ENCODE results near the gene ABHD16B. TPM values are rescaled to one million over a fixed set of nuclear protein-coding genes. Genes with fewer than 3 reads are reported as not detected.
A peak's percentile ranks its signal among the peaks of the same experiment; 100 is the strongest.
"Not testable (repeated sequence)": the region's sequence is repeated elsewhere in the genome, so short reads cannot be mapped to it uniquely, and the experiment has no call there.

ABHD16B gene
- total RNA-seq, 1 donor from 2014 or later: not detected

DNA sequence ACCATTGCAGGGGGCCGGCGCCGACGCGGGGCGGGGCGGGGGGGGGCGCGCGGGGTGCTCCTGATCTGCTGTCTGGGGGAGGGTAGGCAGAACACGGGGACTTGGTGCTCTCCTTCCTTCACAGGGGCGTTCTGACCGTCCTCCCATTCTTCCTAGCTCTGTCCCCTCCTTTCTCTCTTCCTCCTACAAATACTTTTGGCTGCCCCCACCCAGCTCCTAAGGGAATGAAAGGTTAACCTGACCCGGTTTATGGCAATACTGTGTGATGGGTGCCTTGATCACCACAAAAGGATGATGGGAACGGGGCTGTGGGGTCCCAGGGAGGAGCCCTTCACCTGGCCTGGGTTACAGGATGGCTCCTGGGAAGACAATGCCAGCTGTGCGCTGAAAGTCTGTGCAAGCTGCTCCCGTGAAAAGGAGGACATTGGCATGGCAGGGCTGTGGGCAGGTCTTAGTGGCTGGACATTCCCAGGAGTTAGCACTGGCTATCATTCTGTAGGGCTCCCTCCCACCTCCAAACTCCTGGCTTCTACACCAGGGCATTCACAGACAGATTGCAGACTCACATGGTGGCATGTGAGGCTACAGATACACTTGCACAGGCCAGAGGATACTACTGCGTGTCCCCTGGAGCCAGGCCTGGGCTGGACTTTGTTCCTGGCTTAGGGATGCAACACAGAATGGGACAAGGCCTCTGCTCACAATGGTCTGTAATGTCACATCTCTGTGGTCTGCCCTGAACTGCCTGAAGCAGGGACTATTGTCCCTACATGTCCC, 1.9 kb downstream of the ABHD16B start:
- Histone ChIP-seq H3K36me3 (peaks cover 6 to 12% of the 10 kb centered on the region in 2 donors), H3K4me1 (peaks cover 0 to 30% of the 10 kb centered on the region in 2 donors), H3K27ac (peak overlapping the region; percentile 77 to 98), H3K9me3 (no peaks in the 10 kb centered on the region), H3K4me3 (peak overlapping the region; percentile 77 to 92), H3K27me3 (no peaks in the 10 kb centered on the region)
- no peak for DNase-seq (ENCODE audit: low spot score in 2 of 2)
- intact Hi-C loops (cut with DNase I): loop anchor here (10.0 kb wide), 1 partner anchor 1068 kb away; the partner anchor contains the start of gene MRGBP
- TF ChIP-seq, protein P1, sequence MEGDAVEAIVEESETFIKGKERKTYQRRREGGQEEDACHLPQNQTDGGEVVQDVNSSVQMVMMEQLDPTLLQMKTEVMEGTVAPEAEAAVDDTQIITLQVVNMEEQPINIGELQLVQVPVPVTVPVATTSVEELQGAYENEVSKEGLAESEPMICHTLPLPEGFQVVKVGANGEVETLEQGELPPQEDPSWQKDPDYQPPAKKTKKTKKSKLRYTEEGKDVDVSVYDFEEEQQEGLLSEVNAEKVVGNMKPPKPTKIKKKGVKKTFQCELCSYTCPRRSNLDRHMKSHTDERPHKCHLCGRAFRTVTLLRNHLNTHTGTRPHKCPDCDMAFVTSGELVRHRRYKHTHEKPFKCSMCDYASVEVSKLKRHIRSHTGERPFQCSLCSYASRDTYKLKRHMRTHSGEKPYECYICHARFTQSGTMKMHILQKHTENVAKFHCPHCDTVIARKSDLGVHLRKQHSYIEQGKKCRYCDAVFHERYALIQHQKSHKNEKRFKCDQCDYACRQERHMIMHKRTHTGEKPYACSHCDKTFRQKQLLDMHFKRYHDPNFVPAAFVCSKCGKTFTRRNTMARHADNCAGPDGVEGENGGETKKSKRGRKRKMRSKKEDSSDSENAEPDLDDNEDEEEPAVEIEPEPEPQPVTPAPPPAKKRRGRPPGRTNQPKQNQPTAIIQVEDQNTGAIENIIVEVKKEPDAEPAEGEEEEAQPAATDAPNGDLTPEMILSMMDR (IDR thresholded peaks at IDR 0.05): no peak

DNA sequence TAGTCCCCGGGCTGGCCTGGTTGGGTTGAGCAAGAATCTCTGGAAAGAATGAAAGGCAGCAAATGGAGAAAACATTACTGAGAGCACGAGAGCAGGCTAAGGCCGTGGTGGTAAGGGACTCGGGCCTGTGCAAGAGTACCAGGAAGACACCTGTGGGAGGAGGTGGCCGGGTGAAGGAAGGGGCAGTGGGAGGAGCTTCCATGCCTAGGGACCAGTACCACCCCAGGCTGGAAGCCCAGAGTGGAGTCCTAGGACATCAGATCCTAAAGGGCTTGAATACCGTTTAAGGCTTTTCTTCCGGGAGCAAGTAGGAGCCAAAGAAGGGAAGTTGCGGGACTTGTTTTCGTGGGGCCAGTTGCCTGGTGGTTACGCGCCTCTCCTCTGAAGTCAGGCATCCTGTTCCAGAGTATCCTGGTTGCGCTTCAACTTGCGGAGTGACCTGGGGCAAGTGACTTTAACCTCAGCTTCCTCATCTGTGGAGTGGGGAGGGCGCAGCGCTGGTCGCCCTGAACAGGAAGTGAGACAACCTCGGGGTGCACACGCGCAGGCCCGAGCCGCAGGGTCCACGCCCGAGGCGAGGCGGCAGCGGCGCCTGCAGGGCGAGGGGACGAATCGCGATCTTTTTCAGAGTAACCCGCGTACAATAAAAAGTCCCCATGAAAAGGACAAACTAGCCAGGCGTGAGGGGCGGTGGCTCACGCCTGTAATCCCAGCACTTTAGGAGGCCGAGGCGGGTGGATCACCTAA, 2.7 kb downstream of the ABHD16B start:
- DNase-seq (ENCODE audit: low spot score in 2 of 2): peak; percentile 74 to 92
- H3K27ac ChIP-seq: peak overlapping the region; percentile 77 to 98
- H3K36me3 ChIP-seq: peaks cover 9 to 17% of the 10 kb centered on the region in 2 donors
- peak overlapping the region; percentile 77 to 92 for H3K4me3 ChIP-seq
- H3K4me1 ChIP-seq: peaks cover 0 to 23% of the 10 kb centered on the region in 2 donors
- intact Hi-C loops (cut with DNase I): loop anchor here (1.0 to 10.0 kb wide), 5 partner anchors 29 to 1069 kb away; partner anchors contain the start of gene MRGBP
- H3K9me3 ChIP-seq: no peaks in the 10 kb centered on the region
- TF ChIP-seq, protein P1 (IDR thresholded peaks at IDR 0.05): peak; percentile 74 to 83 (median 79)
- H3K27me3 ChIP-seq: no peaks in the 10 kb centered on the region

DNA sequence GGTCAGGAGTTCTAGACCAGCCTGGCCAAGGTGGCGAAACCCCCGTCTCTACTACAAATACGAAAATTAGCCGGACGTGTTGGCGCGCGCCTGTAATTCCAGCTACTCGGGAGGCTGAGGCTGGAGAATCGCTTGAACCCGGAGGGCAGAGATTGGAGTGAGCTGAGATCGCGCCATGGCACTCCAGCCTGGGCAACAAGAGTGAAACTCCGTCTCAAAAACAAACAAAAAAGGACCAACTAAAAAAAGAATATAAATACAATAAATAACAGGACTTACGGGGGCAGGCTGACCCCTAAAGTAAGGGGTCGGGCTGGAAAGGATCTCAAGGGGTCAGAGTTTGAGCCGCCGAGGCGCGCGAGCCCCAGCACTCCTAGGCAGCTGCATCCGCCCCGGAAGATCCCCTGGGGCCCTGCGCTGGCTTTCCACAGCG, 3.3 kb downstream of the ABHD16B start:
- H3K9me3 ChIP-seq: no peaks in the 10 kb centered on the region
- TF ChIP-seq, protein P1 (IDR thresholded peaks at IDR 0.05): peak in 1 of 3 experiments; percentile 10
- peak overlapping the region; percentile 77 to 92 for H3K4me3 ChIP-seq
- H3K27ac ChIP-seq: peak overlapping the region; percentile 77 to 98
- intact Hi-C loops (cut with DNase I): loop anchor here (1.0 to 10.0 kb wide), 5 partner anchors 29 to 1070 kb away; partner anchors contain the start of gene MRGBP
- H3K36me3 ChIP-seq: peaks cover 14 to 23% of the 10 kb centered on the region in 2 donors
- no peak for DNase-seq (ENCODE audit: low spot score in 2 of 2)
- H3K4me1 ChIP-seq: peaks cover 0 to 22% of the 10 kb centered on the region in 2 donors
- H3K27me3 ChIP-seq: no peaks in the 10 kb centered on the region

DNA sequence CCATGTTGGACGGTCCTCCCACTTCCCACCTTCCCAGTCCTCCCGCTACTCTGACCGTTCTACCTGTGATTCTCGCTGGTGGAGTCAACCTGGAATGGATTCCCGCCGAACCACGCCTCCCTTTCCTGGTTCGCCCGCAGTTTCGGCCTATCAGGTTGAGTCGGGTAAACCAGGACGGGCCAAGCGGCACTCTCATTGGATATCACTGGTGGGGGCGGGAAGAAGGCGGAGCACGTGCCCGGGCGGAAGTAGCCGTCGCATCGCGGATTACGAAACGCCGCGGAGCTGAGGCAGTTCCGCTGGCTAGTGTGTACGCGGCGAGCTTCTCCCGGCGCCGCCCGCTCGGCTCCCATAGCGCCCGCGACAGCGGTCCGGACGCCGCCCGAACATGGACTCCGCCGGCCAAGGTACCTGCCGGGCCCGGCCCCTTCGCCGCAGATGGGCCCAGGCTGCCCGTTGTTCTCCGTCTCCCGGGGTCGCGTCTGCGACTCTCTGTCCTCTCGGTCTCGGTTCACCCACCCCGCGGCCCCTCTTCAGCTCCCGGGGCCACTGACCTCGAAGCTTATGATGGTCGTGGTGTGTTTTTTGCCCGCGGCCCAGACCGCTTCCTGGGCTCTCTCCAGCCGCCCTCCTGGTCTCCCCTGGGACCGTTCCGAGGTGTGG, 3.8 kb downstream of the ABHD16B start, which contains the start of gene TPD52L2:
Gene TPD52L2, plus strand, starts transcription at position 293 of the 663 bp plus-strand sequence. Its CDS starts 96 bp downstream, at position 389.
- H3K36me3 ChIP-seq: peaks cover 20 to 29% of the 10 kb centered on the region in 2 donors
- intact Hi-C loops (cut with DNase I): loop anchor here (1.0 to 10.0 kb wide), 8 partner anchors 29 to 1070 kb away; partner anchors contain the start of genes GMEB2, MRGBP and ZBTB46
- peak; percentile 95 to 99 for DNase-seq (ENCODE audit: low spot score in 2 of 2)
- H3K4me1 ChIP-seq: peaks cover 0 to 22% of the 10 kb centered on the region in 2 donors
- H3K27ac ChIP-seq: peak within 1 kb of the TSS; percentile 92 to 98
- no peaks in the 10 kb centered on the region for H3K9me3 ChIP-seq
- H3K27me3 ChIP-seq: no peaks in the 10 kb centered on the region
- TF ChIP-seq, protein P1 (IDR thresholded peaks at IDR 0.05): peak in 1 of 3 experiments; percentile 5
- H3K4me3 ChIP-seq: peak within 1 kb of the TSS; percentile 77 to 92

DNA sequence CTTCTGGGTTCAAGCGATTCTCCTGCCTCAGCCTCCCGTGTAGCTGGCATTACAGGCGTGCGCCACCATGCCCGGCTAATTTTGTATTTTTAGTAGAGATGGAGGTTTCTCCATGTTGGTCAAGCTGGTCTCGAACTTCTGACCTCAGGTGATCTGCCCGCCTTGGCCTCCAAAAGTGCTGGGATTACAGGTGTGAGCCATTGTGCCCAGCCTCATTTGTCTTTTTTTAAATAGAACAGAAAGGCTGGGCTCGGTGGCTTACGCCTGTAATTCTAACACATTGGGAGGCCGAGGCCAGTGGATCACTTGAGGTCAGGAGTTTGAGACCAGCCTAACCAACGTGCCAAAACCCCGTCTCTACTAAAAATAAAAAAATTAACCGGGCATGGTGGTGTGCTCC, 5.7 kb downstream of the ABHD16B start:
- H3K9me3 ChIP-seq; H3K27me3 ChIP-seq; H3K4me3 ChIP-seq; H3K27ac ChIP-seq; DNase-seq (ENCODE audit: low spot score in 2 of 2): not testable (repeated sequence)
- Histone ChIP-seq H3K4me1 (peaks cover 0 to 22% of the 10 kb centered on the region in 2 donors), H3K36me3 (peaks cover 37% of the 10 kb centered on the region in 2 donors)
- intact Hi-C loops (cut with DNase I): loop anchor here (5.0 to 10.0 kb wide), 2 partner anchors 240 to 1072 kb away; partner anchors contain the start of genes GMEB2 and MRGBP
